WI38 (cell line): ENCODE measurements around the gene KIF3B.
"Not testable (repeated sequence)": the region's sequence is repeated elsewhere in the genome, so short reads cannot be mapped to it uniquely, and the experiment has no call there.

ENCODE experiments used
- H3K4me3 ChIP-seq: 2 replicates; pipeline ENCODE4 v1.5.1; 2011; ENCODE audit warnings: low read depth, mild to moderate bottlenecking, control low read depth, low read length
- TF ChIP-seq, protein P1 (sequence below): IDR thresholded peaks from 2 replicates; pipeline ENCODE4 v1.5.1; 2012; ENCODE audit warnings: low read depth, mild to moderate bottlenecking, control low read depth, low read length

Gene KIF3B

DNA sequence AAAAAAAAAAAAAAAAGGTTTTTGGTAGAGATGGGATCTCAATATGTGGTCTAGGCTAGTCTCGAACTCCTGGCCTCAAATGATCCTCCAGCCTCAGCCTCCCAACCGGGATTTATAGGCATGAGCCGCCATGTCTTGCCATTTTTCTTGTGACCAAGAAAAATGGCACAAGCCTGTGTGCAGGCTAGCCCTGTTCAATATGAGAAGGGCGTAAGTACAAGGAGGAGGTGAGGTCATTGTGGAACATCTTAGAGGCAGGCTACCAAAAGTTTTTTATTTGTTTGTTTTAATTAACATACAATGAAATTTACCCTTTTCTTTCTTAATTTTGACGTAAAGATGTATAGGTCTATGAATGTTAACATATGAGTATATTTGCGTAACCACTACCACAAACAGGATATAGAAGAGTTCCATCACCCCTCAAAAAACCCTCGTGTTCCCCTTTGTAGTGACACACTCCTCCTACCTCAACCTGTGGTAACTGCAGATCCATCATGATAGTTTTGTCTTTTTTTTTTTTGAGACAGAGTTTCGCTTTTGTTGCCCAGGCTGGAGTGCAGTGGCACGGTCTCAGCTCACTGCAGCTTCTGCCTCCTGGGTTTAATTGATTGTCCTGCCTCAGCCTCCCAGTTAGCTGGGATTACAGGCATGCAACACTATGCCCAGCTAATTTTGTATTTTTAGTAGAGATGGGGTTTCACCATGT is 28.3 kb upstream of the KIF3B start:
- TF ChIP-seq, protein P1, sequence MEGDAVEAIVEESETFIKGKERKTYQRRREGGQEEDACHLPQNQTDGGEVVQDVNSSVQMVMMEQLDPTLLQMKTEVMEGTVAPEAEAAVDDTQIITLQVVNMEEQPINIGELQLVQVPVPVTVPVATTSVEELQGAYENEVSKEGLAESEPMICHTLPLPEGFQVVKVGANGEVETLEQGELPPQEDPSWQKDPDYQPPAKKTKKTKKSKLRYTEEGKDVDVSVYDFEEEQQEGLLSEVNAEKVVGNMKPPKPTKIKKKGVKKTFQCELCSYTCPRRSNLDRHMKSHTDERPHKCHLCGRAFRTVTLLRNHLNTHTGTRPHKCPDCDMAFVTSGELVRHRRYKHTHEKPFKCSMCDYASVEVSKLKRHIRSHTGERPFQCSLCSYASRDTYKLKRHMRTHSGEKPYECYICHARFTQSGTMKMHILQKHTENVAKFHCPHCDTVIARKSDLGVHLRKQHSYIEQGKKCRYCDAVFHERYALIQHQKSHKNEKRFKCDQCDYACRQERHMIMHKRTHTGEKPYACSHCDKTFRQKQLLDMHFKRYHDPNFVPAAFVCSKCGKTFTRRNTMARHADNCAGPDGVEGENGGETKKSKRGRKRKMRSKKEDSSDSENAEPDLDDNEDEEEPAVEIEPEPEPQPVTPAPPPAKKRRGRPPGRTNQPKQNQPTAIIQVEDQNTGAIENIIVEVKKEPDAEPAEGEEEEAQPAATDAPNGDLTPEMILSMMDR = no peak
- no peak overlapping the region for H3K4me3 ChIP-seq

DNA sequence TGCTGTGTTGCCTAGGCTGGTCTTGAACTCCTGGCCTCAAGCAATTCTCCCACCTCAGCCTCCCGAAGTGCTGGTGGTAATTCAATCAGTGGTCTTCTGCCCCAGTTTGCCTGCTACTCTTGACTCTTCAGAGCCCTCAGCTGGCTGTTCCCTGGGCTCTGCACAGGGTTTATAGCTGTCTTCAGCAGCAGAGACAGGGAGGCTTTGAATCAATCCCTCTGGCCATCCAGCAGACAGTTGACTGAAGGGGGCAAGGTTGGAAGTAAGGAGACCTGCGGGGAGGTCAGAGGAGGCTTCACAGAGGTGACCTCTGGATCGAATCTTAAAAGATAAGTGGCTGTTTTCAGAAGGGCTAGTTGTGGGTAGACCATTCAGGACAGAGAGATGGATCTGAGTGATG is 26.0 kb upstream of the KIF3B start:
- TF ChIP-seq, protein P1 = no peak
- no peak overlapping the region for H3K4me3 ChIP-seq

DNA sequence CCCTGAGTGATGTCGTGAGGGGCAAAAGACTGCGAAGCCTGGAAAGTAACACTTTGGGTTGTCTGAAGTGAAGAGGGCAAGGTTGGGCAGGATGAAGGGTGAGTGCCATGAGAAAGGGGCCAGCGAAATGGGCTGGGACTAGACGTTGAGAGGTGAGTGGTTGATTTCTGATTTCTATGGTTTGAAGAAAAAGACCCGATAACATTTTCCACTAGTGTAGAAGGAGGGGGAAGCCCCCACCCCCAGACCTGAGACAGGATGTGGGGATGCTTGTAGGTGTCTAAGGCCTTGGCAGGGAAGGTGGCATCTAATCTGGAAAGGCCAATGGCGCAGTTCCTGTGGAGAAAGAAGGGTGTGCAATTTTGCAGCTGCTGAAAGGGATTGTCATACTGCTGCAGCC is 25.3 kb upstream of the KIF3B start:
- no peak overlapping the region for H3K4me3 ChIP-seq
- TF ChIP-seq, protein P1 = no peak

DNA sequence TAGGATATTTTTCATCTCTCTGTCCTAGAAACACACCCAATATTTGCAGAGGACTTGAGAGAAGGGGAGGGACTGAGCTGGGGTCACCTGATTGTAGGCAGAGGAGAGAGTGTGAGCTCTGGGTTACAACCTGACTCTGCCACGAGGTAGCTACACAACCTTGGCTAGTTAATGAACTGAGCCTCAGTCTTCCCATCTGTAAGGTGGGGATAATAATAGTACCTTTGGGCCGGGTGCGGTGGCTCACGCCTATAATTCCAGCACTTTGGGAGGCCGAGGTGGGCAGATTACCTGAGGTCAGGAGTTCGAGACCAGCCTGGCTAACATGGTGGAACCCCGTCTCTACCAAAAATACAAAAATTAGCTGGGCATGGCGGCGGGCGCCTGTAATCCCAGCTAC is 16.5 kb upstream of the KIF3B start:
- H3K4me3 ChIP-seq = not testable (repeated sequence)

DNA sequence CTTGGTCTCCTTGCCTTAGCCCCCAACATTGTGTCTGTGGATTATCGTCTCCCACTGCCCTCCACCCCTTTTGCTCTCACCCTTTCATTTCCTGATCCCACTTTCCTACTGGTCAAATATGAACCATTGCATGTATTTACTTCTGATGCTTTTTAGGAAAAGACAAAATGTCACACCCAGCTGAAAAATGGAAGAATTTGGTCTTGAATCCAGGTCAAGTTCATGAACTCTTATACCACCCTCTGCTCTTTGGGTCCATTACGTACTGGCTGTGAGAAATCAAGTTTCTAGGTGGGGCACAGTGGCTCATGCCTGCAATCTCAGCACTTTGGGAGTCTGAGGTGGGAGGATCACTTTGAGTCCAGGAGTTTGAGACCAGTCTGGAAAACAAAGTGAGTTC is 15.8 kb upstream of the KIF3B start:
- no peak overlapping the region for H3K4me3 ChIP-seq
- TF ChIP-seq, protein P1 = no peak

DNA sequence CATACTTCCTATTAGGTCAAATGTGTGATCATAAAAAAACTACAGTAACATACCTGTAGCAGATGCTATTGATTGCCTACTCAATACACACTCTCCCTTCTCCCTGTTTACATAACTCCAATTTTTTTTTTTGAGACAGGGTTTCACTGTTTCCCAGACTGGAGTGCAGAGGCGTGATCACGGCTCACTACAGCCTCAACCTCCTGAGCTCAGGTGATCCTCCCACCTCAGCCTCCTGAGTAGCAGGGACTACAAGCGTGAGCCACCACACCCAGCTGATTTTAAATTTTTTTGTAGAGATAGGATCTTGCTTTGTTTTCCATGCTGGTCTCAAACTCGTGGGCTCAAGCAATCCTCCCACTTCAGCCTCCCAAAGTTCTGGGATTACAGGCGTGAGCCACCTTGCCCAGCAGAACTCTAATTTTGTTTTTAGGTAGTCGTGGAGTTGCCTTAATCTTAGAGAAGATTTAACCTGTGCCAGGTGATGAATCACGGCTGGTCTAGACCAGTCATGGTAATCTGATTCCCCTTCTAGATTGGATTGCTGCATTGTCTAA is 14.0 kb upstream of the KIF3B start:
- TF ChIP-seq, protein P1 = no peak

DNA sequence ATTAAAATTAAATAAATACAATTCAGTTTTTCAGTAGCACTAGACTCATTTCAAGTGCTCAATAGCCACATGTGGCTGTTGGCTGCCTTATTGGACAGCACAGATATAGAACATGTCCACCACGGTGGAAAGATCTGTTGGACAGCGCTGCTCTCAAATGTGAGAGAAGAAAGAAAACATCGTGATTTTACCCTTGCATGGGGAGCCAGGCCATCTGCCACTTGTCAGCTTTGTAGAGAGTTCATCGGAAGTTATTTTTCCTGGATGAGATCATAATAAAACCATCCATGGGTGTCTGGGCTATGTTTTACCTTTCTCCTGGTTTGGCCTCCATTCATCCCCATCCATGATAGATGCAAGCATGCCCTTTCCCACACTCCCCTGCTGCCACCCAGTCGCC is 5.8 kb upstream of the KIF3B start:
- no peak overlapping the region for H3K4me3 ChIP-seq
- TF ChIP-seq, protein P1 = no peak

More for the DNA sequence above, 14.0 kb upstream of the KIF3B start:
- H3K4me3 ChIP-seq = no peak overlapping the region

DNA sequence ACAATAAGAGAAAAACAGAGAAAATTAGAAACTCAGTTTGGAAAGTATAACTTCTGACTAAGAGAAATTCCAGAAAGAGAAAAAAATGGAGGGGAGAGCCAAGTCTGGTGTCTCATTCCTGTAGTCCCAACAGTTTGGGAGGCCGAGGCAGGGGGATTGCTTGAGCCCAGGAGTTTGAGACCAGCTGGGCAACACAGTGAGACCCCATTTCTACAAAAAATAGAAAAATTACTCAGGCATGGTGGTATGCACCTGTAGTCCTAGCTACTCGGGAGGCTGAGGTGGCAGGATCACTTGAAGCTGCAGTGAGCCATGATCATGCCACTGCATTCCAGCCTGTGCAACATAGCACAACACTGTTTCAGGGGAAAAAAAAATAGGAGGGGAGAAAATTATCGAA is 3.1 kb upstream of the KIF3B start:
- TF ChIP-seq, protein P1 = no peak
- H3K4me3 ChIP-seq = no peak overlapping the region

DNA sequence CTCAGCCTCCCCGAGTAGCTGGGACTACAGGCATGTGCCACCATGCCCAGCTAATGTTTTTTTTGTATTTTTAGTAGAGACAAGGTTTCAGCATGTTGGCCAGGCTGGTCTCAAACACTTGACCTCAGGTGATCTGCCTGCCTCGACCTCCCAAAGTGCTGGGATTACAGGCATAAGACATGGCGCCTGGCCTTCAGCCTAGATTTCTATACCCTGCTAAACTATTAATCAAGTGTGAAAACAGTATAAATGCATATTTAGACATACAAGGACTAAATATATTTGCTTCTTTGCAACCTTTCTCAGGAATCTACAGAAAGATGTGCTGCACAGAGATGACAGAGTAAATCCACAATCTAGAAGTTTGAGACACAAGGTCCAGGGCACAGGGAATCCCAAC is 2.3 kb upstream of the KIF3B start:
- not testable (repeated sequence) for H3K4me3 ChIP-seq
